HepG2 (cell line): ENCODE data around the gene P4HB.

Experiments used
- CEBPG ChIP-seq: IDR thresholded peaks from 2 replicates; pipeline ENCODE4 v1.6.1; 2016
- HOXA7 ChIP-seq: sonication (generic); formaldehyde crosslinking; IDR thresholded peaks from 2 replicates; pipeline ENCODE4 v1.8.1; 2022; ENCODE audit warnings: mild to moderate bottlenecking, missing genetic modification reagents, moderate library complexity
- POLR2AphosphoS2 ChIP-seq: IDR thresholded peaks from 2 replicates; pipeline ENCODE4 v1.6.1; 2011; ENCODE audit warnings: low read depth, low read length, improper control_type of control experiment
- TP53 ChIP-seq: sonication (generic); formaldehyde crosslinking; conservative IDR thresholded peaks from 2 replicates; pipeline ENCODE4 v1.4.0; 2020; ENCODE audit warnings: missing genetic modification reagents
- ZNF318 ChIP-seq: sonication (generic); formaldehyde crosslinking; IDR thresholded peaks from 2 replicates; pipeline ENCODE4 v1.4.0; 2020; ENCODE audit warnings: mild to moderate bottlenecking, missing genetic modification reagents
- ZNF670 ChIP-seq: sonication (generic); formaldehyde crosslinking; IDR thresholded peaks from 2 replicates; pipeline ENCODE4 v1.8.0; 2022; ENCODE audit warnings: mild to moderate bottlenecking, missing genetic modification reagents, borderline replicate concordance
- ZNF672 ChIP-seq: sonication (generic); formaldehyde crosslinking; IDR thresholded peaks from 2 replicates; pipeline ENCODE4 v1.8.1; 2022; ENCODE audit warnings: missing genetic modification reagents

DNA sequence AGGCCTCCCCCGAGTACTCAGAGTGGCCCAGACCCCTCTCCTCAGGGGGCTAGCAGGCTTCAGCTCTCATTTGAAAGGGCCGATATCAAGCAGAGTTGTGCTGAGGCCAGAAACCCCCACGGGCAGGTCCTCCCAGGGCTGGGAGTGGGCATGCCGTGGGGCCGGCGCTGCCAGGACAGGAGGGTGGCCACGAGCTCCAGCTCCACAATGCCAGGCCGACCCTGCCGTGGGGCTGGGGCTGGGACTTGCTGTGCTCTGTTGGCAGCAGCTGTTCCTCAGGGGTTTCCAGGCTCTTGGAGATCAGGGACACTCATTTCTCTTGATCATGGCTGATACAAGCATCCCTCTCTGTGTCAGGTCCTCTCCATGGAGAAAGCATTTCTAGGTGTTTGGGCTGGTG, 38.5 kb upstream of the P4HB start:
- no peak for TF ChIP-seq CEBPG (CRISPR knock-in tag)
- no peak for TF ChIP-seq ZNF318
- no peak for TF ChIP-seq ZNF672 (CRISPR knock-in tag)
- TF ChIP-seq ZNF670 (CRISPR knock-in tag): no peak
- no peak for TF ChIP-seq HOXA7 (CRISPR knock-in tag)
- no peak for TF ChIP-seq TP53 (CRISPR knock-in tag)
- TF ChIP-seq POLR2AphosphoS2: no peak; the same call in none of the 2 replicates
